HK-2 (cell line): Measurements from ENCODE around the gene CCDC33.

Experiments used
- DNase-seq: peaks from one replicate; pipeline ENCODE4 v3.0.0-alpha.2; 2018; ENCODE audit not compliant: unreplicated experiment

CCDC33 gene

GRCh38 chr15:74208901-74209559 is 27.1 kb upstream of the CCDC33 start:
- peak; percentile 53 for DNase-seq

DNA sequence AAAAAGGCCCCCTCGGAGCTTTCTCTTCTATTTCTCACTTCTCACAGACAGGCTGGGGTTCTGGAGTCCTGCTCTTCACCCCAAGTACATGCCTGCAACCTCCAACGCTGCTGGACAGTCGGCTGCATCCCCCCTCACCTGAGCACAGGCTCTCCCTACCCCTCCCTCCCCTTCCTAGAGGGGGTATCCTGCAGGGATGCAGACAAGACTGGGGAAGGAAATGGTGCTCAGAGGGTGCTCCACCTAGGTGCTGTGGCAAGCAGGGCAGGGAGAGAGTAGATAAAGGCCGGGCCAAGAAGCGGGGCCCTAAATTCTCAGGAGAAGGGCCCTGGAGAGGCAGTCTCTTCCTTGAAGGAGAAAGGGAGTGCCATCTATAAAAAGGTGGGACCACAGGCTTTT is 26.6 kb upstream of the CCDC33 start:
- DNase-seq: no peak

DNA sequence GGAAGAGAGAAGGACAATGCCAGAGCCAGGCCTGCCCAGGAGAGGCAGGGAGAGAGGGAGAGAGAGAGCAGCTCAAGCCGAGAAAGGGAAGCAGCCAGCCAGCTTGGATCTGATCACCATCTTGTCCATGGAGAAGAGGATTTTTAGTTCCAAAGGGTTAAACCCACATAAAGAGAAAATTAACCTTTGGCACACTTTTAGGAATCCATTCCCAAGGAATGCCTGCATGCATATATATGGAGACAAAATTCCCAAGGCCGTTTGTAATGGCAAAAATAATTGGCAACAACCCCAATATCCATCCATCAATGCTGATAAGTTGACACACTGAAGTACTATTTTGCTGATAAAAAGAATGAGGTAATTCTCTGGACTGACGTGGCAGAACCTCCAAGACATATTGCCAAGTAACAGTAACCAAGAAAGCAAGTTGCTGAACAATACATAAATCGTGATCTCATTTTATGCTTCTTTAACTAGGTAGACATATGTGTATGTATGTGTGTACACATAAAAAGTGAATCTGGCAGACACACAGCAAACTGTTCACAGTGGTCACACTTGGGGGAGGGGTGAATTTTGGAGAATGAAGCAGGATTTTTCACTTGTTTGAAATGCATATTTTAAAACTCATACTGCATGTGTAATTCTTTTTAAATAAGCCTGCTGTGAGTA is 26.0 kb upstream of the CCDC33 start:
- no peak for DNase-seq

DNA sequence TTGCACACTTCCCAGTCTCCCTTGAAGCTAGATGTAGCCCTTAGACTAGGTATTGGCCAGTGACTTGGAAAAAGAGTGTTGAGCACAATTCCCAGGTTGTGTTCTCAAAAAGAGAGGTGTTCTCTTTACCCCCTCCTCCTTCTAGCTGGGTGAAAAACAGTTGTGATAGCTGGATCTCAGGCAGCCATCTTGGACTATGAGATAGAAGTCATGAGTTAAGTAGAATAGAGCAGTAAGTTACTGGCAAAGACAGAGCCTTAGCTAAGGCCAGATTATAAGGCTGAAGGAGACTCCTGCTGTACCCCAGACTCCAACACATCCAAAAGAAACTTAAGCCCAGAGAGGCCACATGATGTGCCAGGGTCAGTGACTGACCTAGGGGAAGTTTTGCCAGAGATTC is 25.4 kb upstream of the CCDC33 start:
- DNase-seq: no peak

DNA sequence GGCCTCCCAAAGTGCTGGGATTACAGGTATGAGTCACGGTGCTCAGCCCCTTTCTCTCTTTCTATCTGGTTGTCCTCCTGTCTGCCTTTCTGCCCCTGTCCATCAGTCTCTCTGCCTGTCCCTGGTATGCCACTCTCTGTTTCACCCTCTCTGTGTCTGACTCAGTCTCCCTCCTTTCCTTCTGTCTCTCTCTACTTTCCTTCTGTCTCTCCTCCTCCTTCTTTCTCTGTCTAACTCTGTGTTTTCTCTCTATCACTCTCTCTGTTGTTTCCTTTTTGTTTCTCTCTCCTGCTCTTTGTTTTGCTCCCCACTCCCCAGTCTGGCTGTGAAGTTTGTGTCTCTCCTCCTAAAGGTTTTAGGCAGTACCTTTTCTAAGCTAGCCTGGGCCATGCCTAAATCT is 24.5 kb upstream of the CCDC33 start:
- DNase-seq: no peak

DNA sequence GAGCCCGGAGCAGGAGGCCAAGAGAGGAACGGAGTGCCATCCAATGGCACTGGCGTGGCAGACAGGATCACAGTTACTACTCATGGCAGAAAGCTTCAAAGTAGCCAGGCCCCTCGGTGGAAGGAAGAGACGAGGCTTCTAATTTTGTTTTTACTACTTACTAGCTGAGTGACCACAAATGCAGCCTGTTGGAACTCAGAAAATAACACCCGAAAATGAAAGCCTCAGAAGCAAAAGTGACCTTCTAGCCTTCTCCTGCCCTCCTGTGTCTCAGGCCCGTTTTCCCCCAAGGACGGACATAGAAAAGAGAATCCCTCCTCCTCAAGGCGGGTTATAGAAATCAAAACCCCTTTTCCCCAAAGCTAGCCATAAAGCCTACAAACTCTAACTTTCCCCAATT is 23.6 kb upstream of the CCDC33 start:
- DNase-seq: no peak

DNA sequence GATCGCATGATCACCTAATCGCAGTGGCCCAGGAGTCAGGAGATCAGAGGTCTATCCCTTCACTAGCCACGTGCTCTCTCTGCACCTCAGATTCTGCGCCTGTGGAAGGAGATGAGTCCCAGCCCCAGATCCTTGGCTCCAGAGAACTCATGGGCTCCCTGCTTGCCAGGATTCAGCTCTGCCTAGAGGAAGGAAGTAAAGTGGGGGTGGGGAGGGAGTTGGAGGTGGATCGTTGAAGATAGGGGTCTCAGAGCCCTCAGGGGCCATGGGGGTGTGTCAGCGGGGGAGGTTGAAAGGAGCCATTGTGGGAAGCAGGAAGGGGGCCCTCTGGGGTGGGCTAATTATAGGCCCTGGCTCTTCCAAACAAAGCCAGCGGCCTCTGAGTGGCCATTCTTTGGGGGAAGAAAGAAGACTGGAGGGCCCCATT is 22.3 kb upstream of the CCDC33 start:
- no peak for DNase-seq

DNA sequence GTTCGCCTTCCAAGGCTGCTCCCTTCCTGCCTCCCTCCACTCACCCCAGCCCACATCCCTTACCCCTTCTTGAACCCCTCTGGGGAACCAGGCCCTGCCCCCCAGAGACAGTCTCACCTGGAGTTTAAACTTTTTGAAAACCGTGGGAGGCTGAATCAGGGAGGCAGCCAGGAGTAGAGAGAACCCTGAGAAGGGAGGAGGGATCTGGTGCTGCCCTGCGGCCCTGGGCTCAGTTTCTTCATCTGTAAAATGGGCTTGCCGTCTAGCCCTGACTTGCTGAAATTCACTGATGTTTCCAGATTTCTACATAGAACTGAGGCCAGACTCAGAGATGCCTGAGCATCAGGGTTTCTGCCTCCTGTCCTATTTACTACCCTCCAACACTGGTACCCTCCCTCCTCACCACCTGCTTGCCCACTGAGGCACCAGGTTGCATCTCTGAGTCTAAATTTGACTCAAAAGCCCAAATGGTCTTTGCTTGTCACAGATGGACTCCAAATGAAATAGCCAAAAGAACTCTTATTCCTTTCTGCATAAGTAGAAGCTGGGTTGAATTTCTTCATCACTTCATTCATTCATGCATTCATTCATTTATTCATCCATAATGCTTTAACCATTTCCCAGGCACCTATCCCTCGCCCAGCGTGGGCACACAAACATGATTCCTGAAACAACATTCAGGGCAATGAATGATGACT is 21.7 kb upstream of the CCDC33 start:
- no peak for DNase-seq

DNA sequence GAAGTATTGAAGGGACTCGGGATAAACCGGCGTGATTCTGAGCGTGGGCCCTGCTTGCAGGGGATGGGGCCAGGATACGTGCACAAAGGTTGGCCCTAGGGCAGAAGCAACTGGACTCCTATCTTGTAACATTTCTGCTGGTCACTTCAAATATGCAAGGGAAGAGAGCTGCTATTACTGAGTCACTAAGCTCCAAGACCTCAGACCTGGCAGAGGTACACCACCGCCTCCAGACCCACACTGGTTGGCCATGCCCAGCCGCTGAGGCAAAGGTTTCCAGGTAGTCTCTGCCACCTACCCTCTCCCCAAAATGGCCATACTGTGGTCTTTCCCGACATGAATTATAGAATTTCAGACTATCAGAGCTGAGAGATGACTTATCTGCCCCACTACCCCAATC is 20.2 kb upstream of the CCDC33 start:
- no peak for DNase-seq

- DNase-seq: no peak
Observed at GRCh38 chr15:74216949-74217348, 19.2 kb upstream of the CCDC33 start.

DNA sequence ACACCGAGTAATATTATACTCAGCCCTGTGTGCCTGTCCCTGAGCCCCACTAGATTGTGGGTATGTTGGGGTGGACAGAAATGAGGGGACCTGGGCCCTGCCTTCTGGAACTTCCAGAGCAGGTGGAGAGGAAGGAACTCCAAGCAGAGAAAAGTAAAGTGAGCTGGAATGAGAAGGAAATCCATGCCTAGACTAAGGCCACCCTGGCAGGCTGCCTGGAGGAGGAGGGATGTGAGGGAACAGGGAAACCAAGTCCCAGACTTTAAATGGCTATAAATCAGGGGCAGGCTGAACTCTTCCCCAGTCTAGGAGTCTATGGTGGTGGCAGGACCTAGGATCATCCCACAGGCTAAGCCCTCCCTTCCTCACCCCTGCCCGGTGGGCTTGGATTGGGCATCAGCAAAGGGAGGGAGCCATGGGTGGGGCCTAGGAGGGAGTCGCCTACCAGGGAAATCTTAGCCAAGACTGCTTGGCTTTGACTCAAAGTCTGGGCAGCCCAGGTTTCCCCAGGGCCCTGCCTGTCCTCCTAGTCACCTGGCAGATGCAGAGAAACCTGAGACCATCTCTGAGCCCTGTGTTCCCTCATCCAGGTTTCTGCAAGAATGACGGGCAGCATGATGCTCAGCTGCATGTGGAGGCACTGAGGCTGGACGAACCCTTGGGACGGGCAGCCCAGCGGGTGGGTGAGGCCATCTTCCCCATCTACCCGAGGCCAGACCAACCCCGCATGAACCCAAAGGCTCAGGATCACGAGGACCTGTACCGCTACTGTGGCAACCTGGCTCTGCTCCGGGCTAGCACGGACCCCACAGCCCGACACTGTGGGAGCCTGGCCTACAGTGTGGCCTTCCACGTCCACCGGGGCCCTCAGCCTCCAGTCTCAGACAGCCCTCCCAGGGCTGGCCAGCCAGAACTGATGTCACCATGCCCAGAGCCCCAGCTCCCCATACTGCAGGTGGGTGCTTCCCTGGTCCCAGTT is 17.9 kb upstream of the CCDC33 start:
- no peak for DNase-seq

DNA sequence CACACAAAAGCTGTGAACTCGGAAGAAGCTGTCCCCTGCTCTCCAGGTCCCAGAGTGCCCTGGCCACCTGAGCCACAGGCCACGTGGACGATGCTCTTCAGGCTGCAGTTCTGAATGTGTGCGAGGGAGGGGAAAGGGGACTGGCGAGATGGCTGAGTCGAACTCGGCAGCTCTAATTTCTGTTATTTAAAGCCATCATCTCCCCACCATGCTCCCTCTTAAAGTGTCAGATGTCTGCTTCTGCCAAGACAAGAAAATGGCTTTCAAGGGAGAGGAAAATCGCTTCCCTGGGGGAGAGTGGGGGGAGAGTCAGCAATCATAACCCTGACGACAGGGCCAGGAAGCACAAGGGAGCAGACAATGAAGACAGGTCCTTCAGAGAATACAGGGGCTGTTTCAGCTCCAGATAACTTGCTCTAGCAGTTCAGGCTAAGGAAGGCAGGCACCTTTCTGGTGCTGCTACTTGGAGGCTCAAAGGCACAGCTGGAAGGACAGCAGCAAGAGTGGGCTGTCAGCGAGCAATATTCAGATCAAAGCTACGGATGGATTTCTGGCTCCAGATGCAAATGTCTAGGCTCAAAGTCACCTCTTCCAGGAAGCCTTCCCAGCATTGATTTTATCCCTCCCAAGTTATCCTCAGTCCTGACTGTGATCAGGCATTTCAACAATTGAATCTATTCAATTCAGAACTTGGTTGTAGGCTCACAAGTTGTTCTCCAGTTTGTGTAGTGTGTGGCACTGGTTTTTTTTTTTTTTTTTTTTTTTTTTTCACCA is 15.5 kb upstream of the CCDC33 start:
- DNase-seq: no peak

- DNase-seq: no peak
Observed at GRCh38 chr15:74221399-74222239, 14.5 kb upstream of the CCDC33 start.

GRCh38 chr15:74222240-74223119 is 13.6 kb upstream of the CCDC33 start:
- no peak for DNase-seq

- no peak for DNase-seq
Observed at GRCh38 chr15:74225928-74226327, 10.2 kb upstream of the CCDC33 start.

DNA sequence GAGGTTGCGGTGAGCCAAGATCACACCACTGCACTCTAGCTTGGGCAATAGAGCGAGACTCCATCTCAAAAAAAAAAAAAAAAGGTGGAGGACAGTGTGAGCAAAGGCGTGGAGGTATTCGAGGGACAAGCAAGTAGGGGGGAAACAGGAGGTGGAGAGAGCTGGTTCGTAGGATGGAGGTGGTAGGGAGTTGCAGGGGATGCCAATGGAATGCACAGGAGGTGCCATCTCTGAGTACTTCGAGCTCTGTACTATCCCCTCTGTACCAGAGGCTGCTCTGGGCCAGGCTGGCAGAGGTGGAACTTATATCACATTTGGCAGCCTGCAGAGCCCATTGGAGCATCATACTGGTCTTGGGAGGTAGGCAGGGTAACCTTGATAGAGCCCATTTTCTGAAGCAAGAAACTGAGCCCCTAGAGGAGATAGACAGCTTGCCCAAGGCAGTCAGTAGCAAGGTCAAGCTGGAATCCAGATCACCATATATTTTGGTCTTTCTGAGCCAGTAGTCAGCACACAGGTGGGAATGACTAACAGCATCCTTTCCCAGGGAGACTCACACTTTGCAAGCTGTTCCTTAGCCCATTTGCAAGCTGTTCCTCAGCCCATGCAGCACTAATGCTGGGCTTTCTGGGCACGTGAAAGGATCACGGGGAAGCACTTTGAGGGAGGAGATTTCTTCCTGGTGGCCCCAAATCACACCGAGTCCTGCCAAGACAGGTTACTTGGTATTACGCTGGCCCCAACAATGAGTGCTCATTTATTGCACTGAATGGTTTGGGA is 9.2 kb upstream of the CCDC33 start:
- DNase-seq: no peak

DNA sequence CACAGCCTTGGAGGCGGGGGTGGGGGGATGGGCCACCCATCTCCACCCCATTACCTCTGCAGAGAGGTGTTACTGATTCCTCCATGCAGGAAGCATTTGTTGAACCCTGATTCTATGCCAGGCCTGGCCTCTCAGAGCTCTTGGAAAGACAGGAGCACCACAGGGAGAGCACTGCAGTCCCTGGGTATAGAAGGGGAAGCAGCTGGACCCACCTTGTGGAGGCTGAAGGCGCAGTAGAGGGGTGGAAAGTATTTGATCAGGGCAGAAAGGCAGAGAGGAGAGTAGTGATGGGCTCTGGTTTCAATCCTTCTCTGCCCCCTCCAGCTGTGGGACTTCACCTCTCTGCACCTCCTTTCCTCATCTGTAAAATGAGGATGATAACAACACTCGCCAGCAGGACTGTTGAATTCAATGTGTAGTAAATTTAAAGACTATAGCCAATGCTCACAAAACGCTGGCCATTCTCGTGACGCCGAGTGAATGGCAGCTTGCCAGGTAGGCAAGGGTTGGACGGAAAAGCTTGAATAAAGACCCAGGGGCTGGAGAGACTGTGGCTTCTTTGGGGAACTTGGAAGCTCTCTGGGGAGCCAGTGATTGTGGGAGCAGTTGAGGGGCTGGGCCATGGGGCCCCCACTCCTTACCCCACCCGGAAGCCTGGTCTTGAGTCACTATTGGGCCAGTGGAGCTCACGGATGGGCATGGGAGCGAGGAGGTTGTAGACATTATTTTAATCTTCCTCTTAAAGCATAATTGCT is 8.0 kb upstream of the CCDC33 start:
- no peak for DNase-seq

GRCh38 chr15:74228723-74229081 is 7.4 kb upstream of the CCDC33 start:
- no peak for DNase-seq
